Astrocyte (in vitro differentiated cells and primary cell): ENCODE results near the gene MAP1LC3A. TPM values are rescaled to one million over a fixed set of nuclear protein-coding genes. Genes with fewer than 3 reads are reported as not detected.

Source experiments
- DNase-seq: peaks from one replicate; pipeline ENCODE4 v3.0.0-alpha.2; 2010; ENCODE audit warnings: low read depth
- FAIRE-seq: peaks from 2 replicates; lab custom pipeline; 2011; peaks lifted over from hg19 to GRCh38; lab: Jason Lieb, UNC
- H2AFZ ChIP-seq: 2 replicates; pipeline ENCODE4 v1.6.0; 2012; ENCODE audit warnings: low read depth, low read length, inconsistent platforms
- H3K27ac ChIP-seq: 2 replicates; pipeline ENCODE4 v1.5.1; 2011; ENCODE audit warnings: low read depth, low read length, inconsistent platforms
- H3K27me3 ChIP-seq: 2 replicates; pipeline ENCODE4 v1.6.0; 2011; ENCODE audit warnings: low read length, inconsistent platforms; ENCODE audit not compliant: insufficient read depth
- H3K36me3 ChIP-seq: 2 replicates; pipeline ENCODE4 v1.5.1; 2011; ENCODE audit warnings: low read length, inconsistent platforms; ENCODE audit not compliant: insufficient read depth
- H3K4me1 ChIP-seq: 2 replicates; pipeline ENCODE4 v1.5.1; 2011; ENCODE audit warnings: low read length, inconsistent platforms; ENCODE audit not compliant: insufficient read depth
- H3K4me2 ChIP-seq: 2 replicates; pipeline ENCODE4 v1.6.0; 2012; ENCODE audit warnings: low read length, inconsistent platforms
- H3K4me3 ChIP-seq: 2 replicates; pipeline ENCODE4 v1.5.1; 2011; ENCODE audit warnings: low read depth, mild to moderate bottlenecking, low read length, inconsistent platforms; ENCODE audit not compliant: insufficient read depth
- H3K79me2 ChIP-seq: 2 replicates; pipeline ENCODE4 v1.6.0; 2012; ENCODE audit warnings: mild to moderate bottlenecking, low read length, inconsistent platforms; ENCODE audit not compliant: insufficient read depth
- H3K9ac ChIP-seq: 2 replicates; pipeline ENCODE4 v1.6.0; 2012; ENCODE audit warnings: mild to moderate bottlenecking, low read length, inconsistent platforms
- H3K9me3 ChIP-seq: 2 replicates; pipeline ENCODE4 v1.5.1; 2012; ENCODE audit warnings: low read depth, mild to moderate bottlenecking, low read length, inconsistent platforms; ENCODE audit not compliant: insufficient read depth
- H4K20me1 ChIP-seq: 2 replicates; pipeline ENCODE4 v1.6.0; 2012; ENCODE audit warnings: low read length, inconsistent platforms; ENCODE audit not compliant: insufficient read depth
- H3K27ac Mint-ChIP-seq: one replicate; pipeline ENCODE4 v1.8.0; 2021; ENCODE audit warnings: mild to moderate bottlenecking, mixed read lengths; ENCODE audit not compliant: unreplicated experiment
- H3K27me3 Mint-ChIP-seq: one replicate; pipeline ENCODE4 v1.8.0; 2021; ENCODE audit warnings: low read depth, mixed read lengths; ENCODE audit not compliant: unreplicated experiment
- H3K36me3 Mint-ChIP-seq: one replicate; pipeline ENCODE4 v1.8.0; 2021; ENCODE audit warnings: low read depth, mixed read lengths; ENCODE audit not compliant: unreplicated experiment
- H3K4me1 Mint-ChIP-seq: one replicate; pipeline ENCODE4 v1.8.0; 2021; ENCODE audit warnings: low read depth, mixed read lengths; ENCODE audit not compliant: unreplicated experiment
- H3K4me3 Mint-ChIP-seq: one replicate; pipeline ENCODE4 v1.8.0; 2021; ENCODE audit warnings: mild to moderate bottlenecking, moderate library complexity, mixed read lengths; ENCODE audit not compliant: unreplicated experiment
- H3K9me3 Mint-ChIP-seq: one replicate; pipeline ENCODE4 v1.8.0; 2021; ENCODE audit warnings: mild to moderate bottlenecking, mixed read lengths; ENCODE audit not compliant: unreplicated experiment
- EZH2 ChIP-seq: IDR thresholded peaks from 2 replicates; pipeline ENCODE4 v1.6.1; 2012; ENCODE audit warnings: mild to moderate bottlenecking, low read length, inconsistent platforms; ENCODE audit not compliant: insufficient read depth
- total RNA-seq: library from RNA; stranded (reverse); gene quantifications from 2 replicates; pipeline ENCODE4 v1.2.1, GENCODE V29; 2021
- TF ChIP-seq, protein P1 (sequence below): IDR thresholded peaks from 2 replicates; pipeline ENCODE4 v1.5.1; 2011; ENCODE audit warnings: low read depth, mild to moderate bottlenecking, inconsistent platforms, low read length, moderate library complexity; ENCODE audit not compliant: insufficient read depth

MAP1LC3A gene
- total RNA-seq, 1 donor from 2014 or later, result 48.9 TPM

DNA sequence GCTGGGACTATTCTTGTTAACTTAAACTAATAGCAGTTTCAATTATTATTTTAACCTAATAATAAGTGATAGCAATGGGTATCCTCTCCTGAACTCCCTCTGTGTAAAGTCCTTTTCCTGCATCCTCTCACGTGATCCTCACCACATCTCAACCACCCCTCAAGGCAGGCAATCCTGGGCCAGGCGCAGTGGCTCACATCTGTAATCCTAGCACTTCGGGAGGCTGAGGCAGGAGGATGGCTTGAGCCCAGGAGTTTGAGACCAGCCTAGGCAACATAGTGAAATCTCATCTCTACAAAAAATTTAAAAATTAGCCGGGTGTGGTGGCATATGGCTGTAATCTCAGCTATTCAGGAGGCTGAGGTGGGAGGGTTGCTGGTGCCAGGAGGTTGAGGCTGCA lies 23.7 kb downstream of the MAP1LC3A start:
- H2AFZ ChIP-seq, result no peak overlapping the region
- no peak for FAIRE-seq

DNA sequence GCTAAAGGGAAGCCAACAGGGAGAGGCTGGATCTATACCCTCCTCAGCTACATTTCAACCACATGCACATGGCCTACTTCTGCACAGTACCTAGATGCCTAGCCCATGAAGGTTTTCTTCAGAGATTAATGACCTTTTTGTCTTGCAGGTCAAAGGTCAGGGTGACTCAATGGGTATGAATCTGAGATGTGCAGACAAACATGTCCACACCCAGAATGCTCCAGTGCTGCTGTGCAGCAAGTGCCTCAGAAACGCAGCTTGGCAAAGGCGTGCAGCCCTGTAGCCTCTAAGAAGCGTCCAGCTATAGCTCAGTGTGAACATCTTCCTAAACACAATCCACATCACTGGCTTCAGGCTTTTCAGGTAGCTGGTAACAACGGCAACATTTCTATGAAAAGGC lies 24.4 kb downstream of the MAP1LC3A start:
- no peaks in the 10 kb centered on the region for H4K20me1 ChIP-seq
- H3K4me3 ChIP-seq, result no peak overlapping the region
- H3K27me3 Mint-ChIP-seq, result no peaks in the 10 kb centered on the region
- H3K27ac ChIP-seq, result no peak overlapping the region
- no peak overlapping the region for H3K9ac ChIP-seq
- no peaks in the 10 kb centered on the region for H3K36me3 ChIP-seq
- no peaks in the 10 kb centered on the region for H3K79me2 ChIP-seq
- peaks cover 40% of the 10 kb centered on the region for H3K4me1 Mint-ChIP-seq
- H3K9me3 Mint-ChIP-seq, result no peaks in the 10 kb centered on the region
- no peak overlapping the region for H3K4me2 ChIP-seq
- DNase-seq (peak; percentile 34), FAIRE-seq (no peak)
- no peaks in the 10 kb centered on the region for H3K27me3 ChIP-seq
- peaks cover 34% of the 10 kb centered on the region for H3K4me1 ChIP-seq
- H3K4me3 Mint-ChIP-seq, result no peak overlapping the region
- no peak overlapping the region for H3K27ac Mint-ChIP-seq
- no peak overlapping the region for H2AFZ ChIP-seq
- TF ChIP-seq, protein P1, sequence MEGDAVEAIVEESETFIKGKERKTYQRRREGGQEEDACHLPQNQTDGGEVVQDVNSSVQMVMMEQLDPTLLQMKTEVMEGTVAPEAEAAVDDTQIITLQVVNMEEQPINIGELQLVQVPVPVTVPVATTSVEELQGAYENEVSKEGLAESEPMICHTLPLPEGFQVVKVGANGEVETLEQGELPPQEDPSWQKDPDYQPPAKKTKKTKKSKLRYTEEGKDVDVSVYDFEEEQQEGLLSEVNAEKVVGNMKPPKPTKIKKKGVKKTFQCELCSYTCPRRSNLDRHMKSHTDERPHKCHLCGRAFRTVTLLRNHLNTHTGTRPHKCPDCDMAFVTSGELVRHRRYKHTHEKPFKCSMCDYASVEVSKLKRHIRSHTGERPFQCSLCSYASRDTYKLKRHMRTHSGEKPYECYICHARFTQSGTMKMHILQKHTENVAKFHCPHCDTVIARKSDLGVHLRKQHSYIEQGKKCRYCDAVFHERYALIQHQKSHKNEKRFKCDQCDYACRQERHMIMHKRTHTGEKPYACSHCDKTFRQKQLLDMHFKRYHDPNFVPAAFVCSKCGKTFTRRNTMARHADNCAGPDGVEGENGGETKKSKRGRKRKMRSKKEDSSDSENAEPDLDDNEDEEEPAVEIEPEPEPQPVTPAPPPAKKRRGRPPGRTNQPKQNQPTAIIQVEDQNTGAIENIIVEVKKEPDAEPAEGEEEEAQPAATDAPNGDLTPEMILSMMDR, result no peak
- no peak for TF ChIP-seq EZH2
- H3K9me3 ChIP-seq, result no peaks in the 10 kb centered on the region
- peaks cover 2% of the 10 kb centered on the region for H3K36me3 Mint-ChIP-seq

More for the DNA sequence above, 23.7 kb downstream of the MAP1LC3A start:
- no peaks in the 10 kb centered on the region for H3K27me3 ChIP-seq
- H3K36me3 ChIP-seq, result no peaks in the 10 kb centered on the region
- H3K9me3 Mint-ChIP-seq, result no peaks in the 10 kb centered on the region
- no peak for TF ChIP-seq EZH2
- TF ChIP-seq, protein P1, result no peak
- H3K27ac ChIP-seq, result peak overlapping the region; percentile 22
- no peaks in the 10 kb centered on the region for H3K27me3 Mint-ChIP-seq
- H3K79me2 ChIP-seq, result no peaks in the 10 kb centered on the region
- H3K9ac ChIP-seq, result no peak overlapping the region
- H3K4me2 ChIP-seq, result no peak overlapping the region
- H3K36me3 Mint-ChIP-seq, result peaks cover 2% of the 10 kb centered on the region
- no peaks in the 10 kb centered on the region for H3K9me3 ChIP-seq
- no peaks in the 10 kb centered on the region for H4K20me1 ChIP-seq
- H3K27ac Mint-ChIP-seq, result peak overlapping the region; percentile 58
- no peak overlapping the region for H3K4me3 Mint-ChIP-seq
- no peak for DNase-seq
- peaks cover 34% of the 10 kb centered on the region for H3K4me1 ChIP-seq
- peaks cover 40% of the 10 kb centered on the region for H3K4me1 Mint-ChIP-seq
- no peak overlapping the region for H3K4me3 ChIP-seq

DNA sequence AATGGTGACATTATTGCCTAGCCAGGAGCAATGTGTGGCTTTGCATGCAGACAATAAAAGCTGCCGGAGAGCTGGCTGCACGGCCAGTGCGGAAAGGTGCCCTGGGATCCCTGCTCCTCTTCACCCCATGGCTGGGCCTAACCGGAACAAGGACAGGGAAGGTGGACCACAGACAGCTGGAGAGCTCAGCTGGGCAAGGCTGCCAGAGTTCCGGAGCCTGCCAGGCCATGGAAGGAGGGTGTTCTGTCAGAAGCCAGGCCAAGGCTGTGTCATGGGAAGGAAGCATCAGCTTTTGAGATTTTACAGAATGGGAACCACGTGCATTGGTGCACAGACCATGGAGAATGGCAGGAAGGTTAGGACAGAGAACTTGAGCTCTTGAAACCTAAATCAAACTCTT lies 25.0 kb downstream of the MAP1LC3A start:
- H3K27ac ChIP-seq, result no peak overlapping the region
- Mint-ChIP-seq H3K27ac (no peak overlapping the region), H3K27me3 (no peaks in the 10 kb centered on the region), H3K4me1 (peaks cover 37% of the 10 kb centered on the region), H3K36me3 (peaks cover 2% of the 10 kb centered on the region), H3K9me3 (no peaks in the 10 kb centered on the region), H3K4me3 (no peak overlapping the region)
- no peak overlapping the region for H3K9ac ChIP-seq
- no peak overlapping the region for H3K4me3 ChIP-seq
- no peak for TF ChIP-seq EZH2
- TF ChIP-seq, protein P1, result no peak
- FAIRE-seq (no peak), DNase-seq (no peak)
- no peak overlapping the region for H2AFZ ChIP-seq
- no peaks in the 10 kb centered on the region for H3K79me2 ChIP-seq
- no peak overlapping the region for H3K4me2 ChIP-seq
- H4K20me1 ChIP-seq, result no peaks in the 10 kb centered on the region
- H3K9me3 ChIP-seq, result no peaks in the 10 kb centered on the region
- H3K4me1 ChIP-seq, result peaks cover 33% of the 10 kb centered on the region
- no peaks in the 10 kb centered on the region for H3K27me3 ChIP-seq
- peaks cover 3% of the 10 kb centered on the region for H3K36me3 ChIP-seq
